Tibial nerve (tissue), 3 donors: ENCODE results near the gene SAA4.

ENCODE experiments used
- POLR2A ChIP-seq, 2 donors: fragments of 450-650 bp; IDR thresholded peaks; one replicate each; pipeline ENCODE4 v1.6.1; 2017; ENCODE audit warnings: antibody characterized with exemption in 2 of 2, mild to moderate bottlenecking in 2 of 2, moderate library complexity in 2 of 2
- TF ChIP-seq, protein P1 (sequence below), 5 experiments: fragments of 200-600 bp in 3 of 5; fragments of 450-650 bp in 2 of 5; sonication (generic) in 3 of 5; IDR thresholded peaks; one replicate each; pipeline ENCODE4 v1.5.1; 2016 to 2019; ENCODE audit warnings: antibody characterized with exemption in 5 of 5, mild to moderate bottlenecking in 3 of 5, moderate library complexity in 2 of 5

GRCh38 chr11:18248561-18248960 is 12.0 kb upstream of the SAA4 start, which contains the start of gene SAA2:
- TF ChIP-seq, protein P1, sequence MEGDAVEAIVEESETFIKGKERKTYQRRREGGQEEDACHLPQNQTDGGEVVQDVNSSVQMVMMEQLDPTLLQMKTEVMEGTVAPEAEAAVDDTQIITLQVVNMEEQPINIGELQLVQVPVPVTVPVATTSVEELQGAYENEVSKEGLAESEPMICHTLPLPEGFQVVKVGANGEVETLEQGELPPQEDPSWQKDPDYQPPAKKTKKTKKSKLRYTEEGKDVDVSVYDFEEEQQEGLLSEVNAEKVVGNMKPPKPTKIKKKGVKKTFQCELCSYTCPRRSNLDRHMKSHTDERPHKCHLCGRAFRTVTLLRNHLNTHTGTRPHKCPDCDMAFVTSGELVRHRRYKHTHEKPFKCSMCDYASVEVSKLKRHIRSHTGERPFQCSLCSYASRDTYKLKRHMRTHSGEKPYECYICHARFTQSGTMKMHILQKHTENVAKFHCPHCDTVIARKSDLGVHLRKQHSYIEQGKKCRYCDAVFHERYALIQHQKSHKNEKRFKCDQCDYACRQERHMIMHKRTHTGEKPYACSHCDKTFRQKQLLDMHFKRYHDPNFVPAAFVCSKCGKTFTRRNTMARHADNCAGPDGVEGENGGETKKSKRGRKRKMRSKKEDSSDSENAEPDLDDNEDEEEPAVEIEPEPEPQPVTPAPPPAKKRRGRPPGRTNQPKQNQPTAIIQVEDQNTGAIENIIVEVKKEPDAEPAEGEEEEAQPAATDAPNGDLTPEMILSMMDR (IDR thresholded peaks at IDR 0.05) = no peak
- TF ChIP-seq POLR2A (IDR thresholded peaks at IDR 0.05) = no peak
